ENCODE data around the gene TENT5C. TPM values are rescaled to one million over a fixed set of nuclear protein-coding genes. Genes with fewer than 3 reads are reported as not detected.

Gene TENT5C
- total RNA-seq, 4 donors from 2014 or later, result 1.9 to 4.3 (median 2.8) TPM

GRCh38 chr1:117591252-117591651, 14.6 kb upstream of the TENT5C start:
- H3K4me3 ChIP-seq (ENCODE audit: low read depth, poor library complexity, severe bottlenecking), result no peak overlapping the region
- DNase-seq (ENCODE audit: low spot score in 2 of 2), result no peak
- WGBS, 2 donors, result 47 to 56% methylated on average over 3 of the region's 3 CpGs
- TF ChIP-seq CTCF (IDR thresholded peaks at IDR 0.05) (no peak), POLR2A (IDR thresholded peaks at IDR 0.05) (no peak)
- intact Hi-C loops (cut with DNase I; ENCODE audit: low total_unique reads), result no loop called here

- no peak for DNase-seq (ENCODE audit: low spot score in 2 of 2)
- TF ChIP-seq POLR2A (IDR thresholded peaks at IDR 0.05) (no peak), CTCF (IDR thresholded peaks at IDR 0.05) (no peak)
- no peak overlapping the region for H3K4me3 ChIP-seq (ENCODE audit: low read depth, poor library complexity, severe bottlenecking)
- 79 to 80% methylated on average over 9 of the region's 9 CpGs for WGBS, 2 donors
- intact Hi-C loops (cut with DNase I; ENCODE audit: low total_unique reads), result no loop called here
These were observed 13.7 kb upstream of the TENT5C start for GRCh38 chr1:117592155-117592554.

GRCh38 chr1:117594261-117594990, 11.4 kb upstream of the TENT5C start:
- intact Hi-C loops (cut with DNase I; ENCODE audit: low total_unique reads), result no loop called here
- no peak overlapping the region for H3K4me3 ChIP-seq (ENCODE audit: low read depth, poor library complexity, severe bottlenecking)
- peak in 1 of 2 donors; percentile 28 for DNase-seq (ENCODE audit: low spot score in 2 of 2)
- TF ChIP-seq POLR2A (IDR thresholded peaks at IDR 0.05) (no peak), CTCF (IDR thresholded peaks at IDR 0.05) (no peak)
- 69 to 77% methylated on average over 8 of the region's 8 CpGs for WGBS, 2 donors

- 71 to 73% methylated on average over 5 of the region's 5 CpGs for whole genome bisulfite sequencing, 2 donors
- DNase-seq (ENCODE audit: low spot score in 2 of 2), result peak in 1 of 2 donors; percentile 40
- TF ChIP-seq CTCF (IDR thresholded peaks at IDR 0.05) (no peak), POLR2A (IDR thresholded peaks at IDR 0.05) (no peak)
- intact Hi-C loops (cut with DNase I; ENCODE audit: low total_unique reads), result no loop called here
- no peak overlapping the region for H3K4me3 ChIP-seq (ENCODE audit: low read depth, poor library complexity, severe bottlenecking)
These were observed 9.7 kb upstream of the TENT5C start for GRCh38 chr1:117596023-117596720.

- peak in 1 of 2 donors; percentile 58 for DNase-seq (ENCODE audit: low spot score in 2 of 2)
- 81 to 87% methylated on average over 6 of the region's 6 CpGs for WGBS, 2 donors
- TF ChIP-seq POLR2A (IDR thresholded peaks at IDR 0.05) (no peak), CTCF (IDR thresholded peaks at IDR 0.05) (no peak)
- intact Hi-C loops (cut with DNase I; ENCODE audit: low total_unique reads), result no loop called here
- H3K4me3 ChIP-seq (ENCODE audit: low read depth, poor library complexity, severe bottlenecking), result no peak overlapping the region
These were observed 7.4 kb upstream of the TENT5C start for GRCh38 chr1:117598489-117598888.
